AG10803 (cell line): ENCODE measurements around the gene GABPA.
A peak's percentile ranks its signal among the peaks of the same experiment; 100 is the strongest.

Experiments
- DNase-seq: peaks from one replicate; pipeline ENCODE4 v3.0.0; 2010; ENCODE audit warnings: low read depth
- H3K4me3 ChIP-seq: 2 replicates; pipeline ENCODE4 v1.5.1; 2011; ENCODE audit warnings: mild to moderate bottlenecking, low read length, control low read depth
- TF ChIP-seq, protein P1 (sequence below): conservative IDR thresholded peaks from 2 replicates; pipeline ENCODE4 v1.5.1; 2011; ENCODE audit warnings: mild to moderate bottlenecking, low read length, control low read depth, inconsistent platforms

GABPA gene

GRCh38 chr21:25788677-25789076 is 53.9 kb downstream of the GABPA start:
- no peak overlapping the region for H3K4me3 ChIP-seq
- TF ChIP-seq, protein P1, sequence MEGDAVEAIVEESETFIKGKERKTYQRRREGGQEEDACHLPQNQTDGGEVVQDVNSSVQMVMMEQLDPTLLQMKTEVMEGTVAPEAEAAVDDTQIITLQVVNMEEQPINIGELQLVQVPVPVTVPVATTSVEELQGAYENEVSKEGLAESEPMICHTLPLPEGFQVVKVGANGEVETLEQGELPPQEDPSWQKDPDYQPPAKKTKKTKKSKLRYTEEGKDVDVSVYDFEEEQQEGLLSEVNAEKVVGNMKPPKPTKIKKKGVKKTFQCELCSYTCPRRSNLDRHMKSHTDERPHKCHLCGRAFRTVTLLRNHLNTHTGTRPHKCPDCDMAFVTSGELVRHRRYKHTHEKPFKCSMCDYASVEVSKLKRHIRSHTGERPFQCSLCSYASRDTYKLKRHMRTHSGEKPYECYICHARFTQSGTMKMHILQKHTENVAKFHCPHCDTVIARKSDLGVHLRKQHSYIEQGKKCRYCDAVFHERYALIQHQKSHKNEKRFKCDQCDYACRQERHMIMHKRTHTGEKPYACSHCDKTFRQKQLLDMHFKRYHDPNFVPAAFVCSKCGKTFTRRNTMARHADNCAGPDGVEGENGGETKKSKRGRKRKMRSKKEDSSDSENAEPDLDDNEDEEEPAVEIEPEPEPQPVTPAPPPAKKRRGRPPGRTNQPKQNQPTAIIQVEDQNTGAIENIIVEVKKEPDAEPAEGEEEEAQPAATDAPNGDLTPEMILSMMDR = no peak
- DNase-seq = no peak

DNA sequence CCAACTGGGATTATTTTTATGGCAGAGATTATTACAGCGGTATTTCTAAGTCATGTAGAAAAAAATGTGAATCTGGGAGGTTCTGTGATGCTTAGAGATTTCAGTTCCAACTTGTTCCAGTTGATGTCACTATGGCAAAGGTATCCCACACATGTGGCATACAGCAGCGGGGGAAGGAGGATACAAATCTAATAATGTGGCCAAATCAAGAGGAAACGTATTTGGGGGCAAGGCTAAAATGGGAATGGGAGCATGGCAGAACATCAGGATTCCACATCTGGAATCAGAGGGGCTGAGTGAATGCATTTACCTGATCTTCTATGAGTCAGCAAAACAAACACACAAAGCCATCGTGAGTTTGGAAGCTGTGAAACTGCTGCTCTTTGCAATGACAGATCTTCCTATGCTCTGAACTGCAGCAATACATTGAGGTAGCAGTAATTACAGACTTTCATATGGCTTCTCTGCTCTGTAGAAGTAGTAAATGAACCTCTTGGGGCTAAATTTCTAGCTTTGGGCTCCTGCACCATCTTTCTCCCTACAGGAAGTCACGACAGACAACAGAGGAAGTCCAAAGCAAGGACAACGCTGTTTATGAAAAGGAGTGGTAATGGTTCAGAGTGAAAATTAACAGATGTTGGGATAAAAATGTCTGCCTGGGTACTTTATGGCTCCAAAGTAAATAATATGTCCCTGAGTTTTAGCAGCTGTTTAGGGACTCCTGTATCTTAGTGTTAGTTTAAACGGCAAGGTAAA is 55.5 kb downstream of the GABPA start:
- peak; percentile 26 for DNase-seq
- peak overlapping the region; percentile 44 for H3K4me3 ChIP-seq
- TF ChIP-seq, protein P1 = peak; percentile 53

GRCh38 chr21:25790878-25791204 is 56.1 kb downstream of the GABPA start:
- TF ChIP-seq, protein P1 = no peak
- H3K4me3 ChIP-seq = peak overlapping the region; percentile 44; the same call in 1 of the 2 replicates
- no peak for DNase-seq

- H3K4me3 ChIP-seq = no peak overlapping the region
- TF ChIP-seq, protein P1 = no peak
- DNase-seq = no peak
These were observed 56.5 kb downstream of the GABPA start for GRCh38 chr21:25791319-25791718.

GRCh38 chr21:25801217-25802014 is 66.6 kb downstream of the GABPA start:
- peak; percentile 79 for DNase-seq
- peak overlapping the region; percentile 17; the same call in 1 of the 2 replicates for H3K4me3 ChIP-seq
- TF ChIP-seq, protein P1 = peak; percentile 98

GRCh38 chr21:25806060-25806459 is 71.3 kb downstream of the GABPA start:
- no peak for DNase-seq
- no peak overlapping the region for H3K4me3 ChIP-seq
- TF ChIP-seq, protein P1 = no peak
